HCT116 (cell line): ENCODE data around the gene DAPK1. TPM values are rescaled to one million over a fixed set of nuclear protein-coding genes. Genes with fewer than 3 reads are reported as not detected.

Experiments
- ATAC-seq: fragments of 200-7000 bp; cut with Tn5 transposase; 2 replicates; pipeline ENCODE4 v1.9.1; 2020; ENCODE audit warnings: mild to moderate bottlenecking, moderate library complexity
- BruUV-seq: library from RNA; stranded (reverse); fragments of 400-500 nt; replicated peaks from 2 replicates; lab custom pipeline; 2021; lab: Mats Ljungman, UMichigan
- CTCF ChIA-PET: fragments of 300-600 bp; sonication (Branson Sonifier 250); formaldehyde crosslinking; loops from one replicate; lab custom pipeline; 2021; ENCODE audit warnings: antibody characterized with exemption; lab: Charles Lee
- POLR2A ChIA-PET: fragments of 300-600, 350-600 bp; sonication (Branson Sonifier 250); formaldehyde crosslinking; loops from one replicate; lab custom pipeline; 2021; ENCODE audit warnings: antibody characterized with exemption; lab: Charles Lee
- RAD21 ChIA-PET, 2 experiments: fragments of 300-600 bp; sonication (Branson Sonifier 250); formaldehyde crosslinking; loops; one replicate each; lab custom pipeline; 2023; ENCODE audit warnings: low total read pairs in 2 of 2; ENCODE audit not compliant: uncharacterized antibody in 2 of 2, unreplicated experiment in 2 of 2, low non-redundant PET in 1 of 2; lab: Charles Lee
- DNase-seq: peaks from one replicate; pipeline ENCODE4 v3.0.0-alpha.2; 2010; ENCODE audit warnings: low read depth, low spot score
- H2AFZ ChIP-seq: fragments of 200-600 bp; shearing (Covaris generic), sonication (generic); 2 replicates; pipeline ENCODE4 v1.6.1; 2017; ENCODE audit warnings: low read depth, mixed run types, mixed read lengths, antibody characterized with exemption, low read length; ENCODE audit not compliant: poor library complexity, severe bottlenecking
- H3K27ac ChIP-seq: 2 replicates; pipeline ENCODE4 v1.5.1; 2012; ENCODE audit warnings: low read depth, low read length
- H3K27me3 ChIP-seq: fragments of 200-600 bp; sonication (generic); 2 replicates; pipeline ENCODE4 v1.6.1; 2016; ENCODE audit warnings: mixed run types, low read length, mixed read lengths; ENCODE audit not compliant: insufficient read depth
- H3K36me3 ChIP-seq, 2 experiments: fragments of 200-500 bp in 1 of 2; fragments of 200-600 bp in 1 of 2; sonication (Bioruptor generic) in 1 of 2; sonication (generic) in 1 of 2; 2 replicates each; pipeline versions ENCODE4 v1.5.1 to v1.6.1; 2014 to 2016; ENCODE audit warnings: low read length in 2 of 2, inconsistent platforms in 1 of 2, mixed read lengths in 1 of 2, mixed run types in 1 of 2; ENCODE audit not compliant: insufficient read depth in 2 of 2, control insufficient read depth in 1 of 2
- H3K4me1 ChIP-seq, 2 experiments: fragments of 200-600 bp in 1 of 2; sonication (generic) in 1 of 2; 2 replicates each; pipeline versions ENCODE4 v1.5.1 to v1.6.1; 2012 to 2017; ENCODE audit warnings: low read length in 2 of 2, inconsistent platforms in 1 of 2, mild to moderate bottlenecking in 1 of 2, mixed read lengths in 1 of 2, mixed run types in 1 of 2, moderate library complexity in 1 of 2; ENCODE audit not compliant: insufficient read depth in 2 of 2, control insufficient read depth in 1 of 2
- H3K4me2 ChIP-seq: fragments of 200-600 bp; sonication (generic); 2 replicates; pipeline ENCODE4 v1.6.1; 2017; ENCODE audit warnings: mixed run types, low read length, mixed read lengths
- H3K4me3 ChIP-seq, 2 experiments: fragments of 200-600 bp in 1 of 2; sonication (generic) in 1 of 2; replicated peaks in 1 of 2; 2 replicates each; pipeline ENCODE4 v1.5.1; 2011 to 2016; ENCODE audit warnings: low read length in 2 of 2, control low read depth in 1 of 2, low read depth in 1 of 2, mild to moderate bottlenecking in 1 of 2, mixed read lengths in 1 of 2, mixed run types in 1 of 2
- H3K79me2 ChIP-seq: fragments of 200-600 bp; sonication (generic); 2 replicates; pipeline ENCODE4 v1.6.1; 2017; ENCODE audit warnings: mild to moderate bottlenecking, mixed run types, low read length, moderate library complexity, mixed read lengths; ENCODE audit not compliant: insufficient read depth
- H3K9ac ChIP-seq: fragments of 200-600 bp; sonication (generic); 2 replicates; pipeline ENCODE4 v1.6.1; 2016; ENCODE audit warnings: low read length, mixed read lengths
- H3K9me2 ChIP-seq: fragments of 200-600 bp; sonication (generic), shearing (Covaris generic); 2 replicates; pipeline ENCODE4 v1.6.1; 2017; ENCODE audit warnings: mixed run types, mild to moderate bottlenecking, moderate library complexity; ENCODE audit not compliant: insufficient read depth
- H3K9me3 ChIP-seq, 2 experiments: fragments of 200-500 bp in 1 of 2; fragments of 200-600 bp in 1 of 2; sonication (Bioruptor generic) in 1 of 2; sonication (generic) in 1 of 2; 2 replicates each; pipeline ENCODE4 v1.6.1; 2014 to 2017; ENCODE audit warnings: low read length in 2 of 2, mixed read lengths in 2 of 2, inconsistent platforms in 1 of 2, low read depth in 1 of 2, mild to moderate bottlenecking in 1 of 2, mixed run types in 1 of 2, moderate library complexity in 1 of 2; ENCODE audit not compliant: control insufficient read depth in 1 of 2, insufficient read depth in 1 of 2
- H4K20me1 ChIP-seq: fragments of 200-600 bp; sonication (generic), shearing (Covaris generic); 2 replicates; pipeline ENCODE4 v1.6.1; 2017; ENCODE audit warnings: mixed run types, mild to moderate bottlenecking, moderate library complexity; ENCODE audit not compliant: insufficient read depth
- CEBPB ChIP-seq: IDR thresholded peaks from 2 replicates; pipeline ENCODE4 v1.6.1; 2012; ENCODE audit warnings: low read depth
- EGR1 ChIP-seq: IDR thresholded peaks from 2 replicates; pipeline ENCODE4 v1.6.1; 2012; ENCODE audit warnings: low read depth
- ELF1 ChIP-seq: IDR thresholded peaks from 2 replicates; pipeline ENCODE4 v1.6.1; 2012; ENCODE audit warnings: low read depth, borderline replicate concordance
- FOSL1 ChIP-seq: IDR thresholded peaks from 2 replicates; pipeline ENCODE4 v1.6.1; 2012; ENCODE audit warnings: low read depth
- JUND ChIP-seq: IDR thresholded peaks from 2 replicates; pipeline ENCODE4 v1.6.1; 2012
- POLR2A ChIP-seq: IDR thresholded peaks from 2 replicates; pipeline ENCODE4 v1.7.0; 2011; ENCODE audit warnings: borderline replicate concordance; ENCODE audit not compliant: insufficient read depth, insufficient read length; ENCODE audit errors: extremely low read depth
- POLR2AphosphoS5 ChIP-seq: IDR thresholded peaks from 2 replicates; pipeline ENCODE4 v1.6.1; 2011; ENCODE audit warnings: mild to moderate bottlenecking, low read depth, low read length, moderate library complexity
- SP1 ChIP-seq: IDR thresholded peaks from 2 replicates; pipeline ENCODE4 v1.6.1; 2012; ENCODE audit warnings: low read depth
- TCF7L2 ChIP-seq: IDR thresholded peaks from 2 replicates; pipeline ENCODE4 v1.7.0; 2011; ENCODE audit warnings: borderline replicate concordance, inconsistent platforms; ENCODE audit not compliant: insufficient read depth, insufficient read length; ENCODE audit errors: extremely low read depth
- ZNF274 ChIP-seq: fragments of 200-500 bp; sonication (Bioruptor generic); IDR thresholded peaks from 2 replicates; pipeline ENCODE4 v1.6.1; 2014; ENCODE audit warnings: mild to moderate bottlenecking, low read depth, low read length, inconsistent platforms
- intact Hi-C: fragments of 100-400 bp; cut with micrococcal nuclease; formaldehyde crosslinking; loops from 2 replicates; pipeline ENCODE4 v1.10.0; 2022
- total RNA-seq: library from RNA; stranded (reverse); gene quantifications from one replicate; pipeline ENCODE4 v1.2.1, GENCODE V29; 2021; ENCODE audit not compliant: unreplicated experiment
- TF ChIP-seq, protein P1 (sequence below): IDR thresholded peaks from 2 replicates; pipeline ENCODE4 v1.6.1; 2012
- TF ChIP-seq, protein P2 (sequence below), 3 experiments: fragments of 200-600 bp in 1 of 3; sonication (generic) in 1 of 3; IDR thresholded peaks in 2 of 3; conservative IDR thresholded peaks in 1 of 3; 2 replicates each; pipeline ENCODE4 v1.5.1; 2012 to 2017; ENCODE audit warnings: low read depth in 2 of 3, low read length in 2 of 3, antibody characterized with exemption in 1 of 3, borderline replicate concordance in 1 of 3, control low read depth in 1 of 3, mild to moderate bottlenecking in 1 of 3, mixed read lengths in 1 of 3, mixed run types in 1 of 3, moderate library complexity in 1 of 3; ENCODE audit not compliant: insufficient read depth in 1 of 3
- TF ChIP-seq, protein P3 (sequence below): IDR thresholded peaks from 2 replicates; pipeline ENCODE4 v1.6.1; 2012; ENCODE audit warnings: low read depth
- TF ChIP-seq, protein P4 (sequence below): IDR thresholded peaks from 2 replicates; pipeline ENCODE4 v1.6.1; 2012

DAPK1 gene
- total RNA-seq, 1 experiment from 2014 or later: 5.6 TPM

DNA sequence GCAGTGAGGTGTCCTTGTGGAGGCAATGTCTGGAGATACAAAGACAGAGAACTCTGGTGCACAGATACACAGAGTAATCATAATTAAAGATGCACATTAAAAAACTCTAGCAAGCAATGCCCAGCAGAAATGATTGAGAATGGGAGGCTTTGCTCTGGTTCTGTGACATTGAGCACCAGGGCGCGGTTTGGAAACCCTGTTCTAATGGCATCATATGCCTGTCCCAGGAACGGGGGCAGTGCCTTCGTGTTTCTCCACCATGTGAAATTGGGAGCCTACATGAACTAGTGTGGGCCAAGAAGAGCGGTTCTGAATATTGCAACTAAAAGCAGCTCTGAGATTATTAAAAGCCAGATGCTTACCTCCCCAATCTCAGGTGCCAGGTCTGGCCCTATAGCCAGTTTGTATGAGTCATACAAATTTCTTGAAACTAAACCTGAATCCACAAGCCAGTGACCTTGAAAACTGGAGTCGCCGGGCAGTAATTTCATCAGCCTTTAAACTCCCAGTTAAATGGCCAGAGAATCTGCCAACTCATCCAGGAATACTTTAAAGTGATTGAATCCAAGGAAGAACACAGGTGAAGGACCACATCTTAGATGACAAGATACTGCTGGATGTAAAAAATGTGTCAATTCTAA is 206.1 kb downstream of the DAPK1 start:
- intact Hi-C loops: no loop called here
- Histone ChIP-seq H2AFZ (no peak overlapping the region), H3K27ac (no peak overlapping the region), H3K4me1 (peaks cover 0 to 17% of the 10 kb centered on the region in 2 experiments; a peak in 2 of 4 replicates), H4K20me1 (no peaks in the 10 kb centered on the region), H3K4me2 (peak overlapping the region; percentile 21; the same call in 1 of the 2 replicates), H3K9me3 (no peaks in the 10 kb centered on the region), H3K9ac (no peak overlapping the region), H3K9me2 (no peaks in the 10 kb centered on the region), H3K79me2 (no peaks in the 10 kb centered on the region), H3K36me3 (no peaks in the 10 kb centered on the region), H3K4me3 (no peak overlapping the region), H3K27me3 (no peaks in the 10 kb centered on the region)
- POLR2A ChIA-PET: interaction anchor here (1.2 kb wide), 1 partner anchor 22 kb away, joined by 5 read pairs; the partner anchor contains the start of gene CTSL
- TF ChIP-seq FOSL1 (peak; percentile 12; the same call in 1 of the 2 replicates), CEBPB (peak; percentile 30; the same call in 1 of the 2 replicates), POLR2A (no peak), POLR2AphosphoS5 (no peak), TCF7L2 (no peak), ZNF274 (no peak)
- TF ChIP-seq, protein P1, sequence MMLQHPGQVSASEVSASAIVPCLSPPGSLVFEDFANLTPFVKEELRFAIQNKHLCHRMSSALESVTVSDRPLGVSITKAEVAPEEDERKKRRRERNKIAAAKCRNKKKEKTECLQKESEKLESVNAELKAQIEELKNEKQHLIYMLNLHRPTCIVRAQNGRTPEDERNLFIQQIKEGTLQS: no peak
- DNase-seq (no peak), ATAC-seq (no peak)
- CTCF ChIA-PET: interaction anchor here (0.8 kb wide), 1 partner anchor 19 kb away, joined by 3 read pairs; no protein-coding TSS in a partner anchor
- BruUV-seq: no TSS peak
- RAD21 ChIA-PET: no interaction called here

DNA sequence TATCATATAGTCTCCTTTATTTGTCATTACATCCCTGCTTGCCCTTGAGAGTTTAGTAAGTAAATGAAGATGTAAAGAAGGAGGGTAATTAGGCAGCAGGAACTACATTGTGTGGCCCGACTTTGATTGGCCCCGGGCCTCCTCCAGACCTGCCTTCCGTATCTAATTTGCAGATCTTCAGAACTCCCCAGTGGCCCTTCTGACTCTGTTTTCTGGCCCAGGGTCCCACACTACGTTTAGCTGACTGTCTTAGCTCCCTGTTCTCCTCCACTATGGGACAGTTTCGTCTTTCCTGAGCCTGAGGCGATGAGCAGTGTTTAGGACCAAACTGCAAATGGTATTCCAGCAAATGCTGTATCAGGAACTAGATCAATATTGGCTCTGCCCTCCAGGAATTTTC is 206.7 kb downstream of the DAPK1 start:
- no peaks in the 10 kb centered on the region for H3K36me3 ChIP-seq
- H3K27me3 ChIP-seq: no peaks in the 10 kb centered on the region
- intact Hi-C loops: no loop called here
- no peak overlapping the region for H3K4me3 ChIP-seq
- peaks cover 0 to 17% of the 10 kb centered on the region in 2 experiments; a peak in 2 of 4 replicates for H3K4me1 ChIP-seq
- CTCF ChIA-PET: interaction anchor here (0.8 kb wide), 1 partner anchor 20 kb away, joined by 3 read pairs; no protein-coding TSS in a partner anchor
- H3K27ac ChIP-seq: no peak overlapping the region
- RAD21 ChIA-PET: no interaction called here
- 0 out of 2 replicates have a peak overlapping the region, but pooled peaks have one; percentile 21 for H3K4me2 ChIP-seq
- ATAC-seq: no peak
- POLR2A ChIA-PET: no interaction called here
- no peak overlapping the region for H2AFZ ChIP-seq
- no peak for DNase-seq
- H3K9ac ChIP-seq: no peak overlapping the region
- no TSS peak for BruUV-seq
- H4K20me1 ChIP-seq: no peaks in the 10 kb centered on the region
- H3K9me2 ChIP-seq: no peaks in the 10 kb centered on the region
- H3K79me2 ChIP-seq: no peaks in the 10 kb centered on the region
- H3K9me3 ChIP-seq: no peaks in the 10 kb centered on the region
- no peak for TF ChIP-seq SP1
- TF ChIP-seq, protein P2, sequence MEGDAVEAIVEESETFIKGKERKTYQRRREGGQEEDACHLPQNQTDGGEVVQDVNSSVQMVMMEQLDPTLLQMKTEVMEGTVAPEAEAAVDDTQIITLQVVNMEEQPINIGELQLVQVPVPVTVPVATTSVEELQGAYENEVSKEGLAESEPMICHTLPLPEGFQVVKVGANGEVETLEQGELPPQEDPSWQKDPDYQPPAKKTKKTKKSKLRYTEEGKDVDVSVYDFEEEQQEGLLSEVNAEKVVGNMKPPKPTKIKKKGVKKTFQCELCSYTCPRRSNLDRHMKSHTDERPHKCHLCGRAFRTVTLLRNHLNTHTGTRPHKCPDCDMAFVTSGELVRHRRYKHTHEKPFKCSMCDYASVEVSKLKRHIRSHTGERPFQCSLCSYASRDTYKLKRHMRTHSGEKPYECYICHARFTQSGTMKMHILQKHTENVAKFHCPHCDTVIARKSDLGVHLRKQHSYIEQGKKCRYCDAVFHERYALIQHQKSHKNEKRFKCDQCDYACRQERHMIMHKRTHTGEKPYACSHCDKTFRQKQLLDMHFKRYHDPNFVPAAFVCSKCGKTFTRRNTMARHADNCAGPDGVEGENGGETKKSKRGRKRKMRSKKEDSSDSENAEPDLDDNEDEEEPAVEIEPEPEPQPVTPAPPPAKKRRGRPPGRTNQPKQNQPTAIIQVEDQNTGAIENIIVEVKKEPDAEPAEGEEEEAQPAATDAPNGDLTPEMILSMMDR (IDR thresholded peaks at IDR 0.05 in 2 of 3, conservative IDR thresholded peaks at IDR 0.05 in 1 of 3; ENCODE audit: borderline replicate concordance in 1 of 3, insufficient read depth in 1 of 3, low read depth in 2 of 3, low read length in 2 of 3): no peak
- no peak for TF ChIP-seq ELF1
- TF ChIP-seq JUND: no peak
- TF ChIP-seq FOSL1: no peak
- TF ChIP-seq, protein P3, sequence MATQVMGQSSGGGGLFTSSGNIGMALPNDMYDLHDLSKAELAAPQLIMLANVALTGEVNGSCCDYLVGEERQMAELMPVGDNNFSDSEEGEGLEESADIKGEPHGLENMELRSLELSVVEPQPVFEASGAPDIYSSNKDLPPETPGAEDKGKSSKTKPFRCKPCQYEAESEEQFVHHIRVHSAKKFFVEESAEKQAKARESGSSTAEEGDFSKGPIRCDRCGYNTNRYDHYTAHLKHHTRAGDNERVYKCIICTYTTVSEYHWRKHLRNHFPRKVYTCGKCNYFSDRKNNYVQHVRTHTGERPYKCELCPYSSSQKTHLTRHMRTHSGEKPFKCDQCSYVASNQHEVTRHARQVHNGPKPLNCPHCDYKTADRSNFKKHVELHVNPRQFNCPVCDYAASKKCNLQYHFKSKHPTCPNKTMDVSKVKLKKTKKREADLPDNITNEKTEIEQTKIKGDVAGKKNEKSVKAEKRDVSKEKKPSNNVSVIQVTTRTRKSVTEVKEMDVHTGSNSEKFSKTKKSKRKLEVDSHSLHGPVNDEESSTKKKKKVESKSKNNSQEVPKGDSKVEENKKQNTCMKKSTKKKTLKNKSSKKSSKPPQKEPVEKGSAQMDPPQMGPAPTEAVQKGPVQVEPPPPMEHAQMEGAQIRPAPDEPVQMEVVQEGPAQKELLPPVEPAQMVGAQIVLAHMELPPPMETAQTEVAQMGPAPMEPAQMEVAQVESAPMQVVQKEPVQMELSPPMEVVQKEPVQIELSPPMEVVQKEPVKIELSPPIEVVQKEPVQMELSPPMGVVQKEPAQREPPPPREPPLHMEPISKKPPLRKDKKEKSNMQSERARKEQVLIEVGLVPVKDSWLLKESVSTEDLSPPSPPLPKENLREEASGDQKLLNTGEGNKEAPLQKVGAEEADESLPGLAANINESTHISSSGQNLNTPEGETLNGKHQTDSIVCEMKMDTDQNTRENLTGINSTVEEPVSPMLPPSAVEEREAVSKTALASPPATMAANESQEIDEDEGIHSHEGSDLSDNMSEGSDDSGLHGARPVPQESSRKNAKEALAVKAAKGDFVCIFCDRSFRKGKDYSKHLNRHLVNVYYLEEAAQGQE: no peak
- TF ChIP-seq, protein P4, sequence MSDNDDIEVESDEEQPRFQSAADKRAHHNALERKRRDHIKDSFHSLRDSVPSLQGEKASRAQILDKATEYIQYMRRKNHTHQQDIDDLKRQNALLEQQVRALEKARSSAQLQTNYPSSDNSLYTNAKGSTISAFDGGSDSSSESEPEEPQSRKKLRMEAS: no peak
- TF ChIP-seq CEBPB: no peak
- no peak for TF ChIP-seq EGR1
